ENCODE measurements around the gene C10orf105. TPM values are rescaled to one million over a fixed set of nuclear protein-coding genes. Genes with fewer than 3 reads are reported as not detected.

C10orf105 gene
- polyA plus RNA-seq, 1 donor (not counting 4 experiments of a cell fraction or from before 2014, with no cell fraction given) = not detected

DNA sequence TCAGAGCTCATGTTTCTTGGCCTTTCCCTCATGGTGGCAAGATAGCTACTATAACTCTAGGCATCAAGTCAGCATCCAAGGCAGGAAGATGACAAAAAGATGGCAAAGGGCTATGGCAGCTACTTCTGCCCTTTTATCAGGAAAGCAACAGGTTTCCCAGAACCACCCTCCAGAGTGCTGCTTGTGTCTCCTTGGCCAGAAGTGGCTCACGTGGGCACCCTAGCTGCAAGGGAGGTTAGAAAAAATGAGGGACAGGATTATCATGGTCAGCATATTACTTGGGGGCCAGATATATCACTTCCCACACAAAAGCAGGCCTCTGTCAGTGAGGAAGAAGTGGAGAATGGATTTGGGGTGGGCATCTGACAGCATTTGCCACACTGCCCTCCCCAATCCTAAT, 24.3 kb upstream of the C10orf105 start:
- Histone ChIP-seq H3K4me1 (ENCODE audit: control insufficient read depth, extremely low read depth, insufficient read depth, low read length) (peaks cover 46% of the 10 kb centered on the region), H2AFZ (ENCODE audit: control insufficient read depth, low read length) (no peak overlapping the region), H4K20me1 (ENCODE audit: control insufficient read depth, extremely low read depth, insufficient read depth, low read length) (no peaks in the 10 kb centered on the region), H3K9me3 (ENCODE audit: control insufficient read depth, low read depth, low read length) (no peaks in the 10 kb centered on the region), H3K27me3 (ENCODE audit: control insufficient read depth, extremely low read depth, insufficient read depth, low read length) (no peaks in the 10 kb centered on the region), H3K9ac (ENCODE audit: control insufficient read depth, extremely low read depth, insufficient read depth, low read length) (no peak overlapping the region), H3K4me3 (ENCODE audit: control insufficient read depth in 2 of 3, extremely low read depth in 1 of 3, insufficient read depth in 2 of 3, low read depth in 1 of 3, low read length in 3 of 3) (no peak overlapping the region), H3K36me3 (ENCODE audit: control insufficient read depth in 2 of 2, extremely low read depth in 1 of 2, insufficient read depth in 2 of 2, low read length in 2 of 2) (no peaks in the 10 kb centered on the region), H3K27ac (ENCODE audit: control insufficient read depth, insufficient read depth, low read length) (no peak overlapping the region), H3K9me1 (ENCODE audit: control insufficient read depth, extremely low read depth, insufficient read depth, low read length) (no peaks in the 10 kb centered on the region), H3K4me2 (ENCODE audit: control insufficient read depth, extremely low read depth, insufficient read depth, low read depth, low read length) (no peak overlapping the region), H3K79me2 (ENCODE audit: control insufficient read depth, insufficient read depth, low read length) (no peaks in the 10 kb centered on the region)
- FAIRE-seq = no peak
- TF ChIP-seq CTCF (optimal IDR thresholded peaks at IDR 0.05 in 1 of 3, IDR thresholded peaks at IDR 0.05 in 1 of 3, conservative IDR thresholded peaks at IDR 0.05 in 1 of 3; ENCODE audit: extremely low read depth in 1 of 3, insufficient read depth in 2 of 3, low read length in 3 of 3) (no peak), EZH2 (IDR thresholded peaks at IDR 0.05; ENCODE audit: low read length) (no peak)
- dilution Hi-C loops (cut with MboI; ENCODE audit: extremely low pct_ligation_motif_present, low sequenced_read_pairs) = no loop called here
- no peak for DNase-seq (ENCODE audit: low read depth, low spot score)

GRCh38 chr10:71743089-71743838, 23.7 kb upstream of the C10orf105 start:
- Histone ChIP-seq H3K4me2 (ENCODE audit: control insufficient read depth, extremely low read depth, insufficient read depth, low read depth, low read length) (peak overlapping the region; percentile 48), H3K4me3 (ENCODE audit: control insufficient read depth in 2 of 3, extremely low read depth in 1 of 3, insufficient read depth in 2 of 3, low read depth in 1 of 3, low read length in 3 of 3) (no peak overlapping the region), H3K4me1 (ENCODE audit: control insufficient read depth, extremely low read depth, insufficient read depth, low read length) (peaks cover 42% of the 10 kb centered on the region), H3K79me2 (ENCODE audit: control insufficient read depth, insufficient read depth, low read length) (no peaks in the 10 kb centered on the region), H3K9ac (ENCODE audit: control insufficient read depth, extremely low read depth, insufficient read depth, low read length) (no peak overlapping the region), H4K20me1 (ENCODE audit: control insufficient read depth, extremely low read depth, insufficient read depth, low read length) (no peaks in the 10 kb centered on the region), H3K27me3 (ENCODE audit: control insufficient read depth, extremely low read depth, insufficient read depth, low read length) (no peaks in the 10 kb centered on the region), H3K36me3 (ENCODE audit: control insufficient read depth in 2 of 2, extremely low read depth in 1 of 2, insufficient read depth in 2 of 2, low read length in 2 of 2) (no peaks in the 10 kb centered on the region), H3K9me3 (ENCODE audit: control insufficient read depth, low read depth, low read length) (no peaks in the 10 kb centered on the region), H3K9me1 (ENCODE audit: control insufficient read depth, extremely low read depth, insufficient read depth, low read length) (no peaks in the 10 kb centered on the region), H2AFZ (ENCODE audit: control insufficient read depth, low read length) (no peak overlapping the region), H3K27ac (ENCODE audit: control insufficient read depth, insufficient read depth, low read length) (no peak overlapping the region)
- TF ChIP-seq EZH2 (IDR thresholded peaks at IDR 0.05; ENCODE audit: low read length) = no peak
- TF ChIP-seq CTCF (optimal IDR thresholded peaks at IDR 0.05 in 1 of 3, IDR thresholded peaks at IDR 0.05 in 1 of 3, conservative IDR thresholded peaks at IDR 0.05 in 1 of 3; ENCODE audit: extremely low read depth in 1 of 3, insufficient read depth in 2 of 3, low read length in 3 of 3) = no peak
- no peak for FAIRE-seq
- no peak for DNase-seq (ENCODE audit: low read depth, low spot score)
- dilution Hi-C loops (cut with MboI; ENCODE audit: extremely low pct_ligation_motif_present, low sequenced_read_pairs) = no loop called here

Measured in keratinocyte (primary cell).